GM18507 (cell line): ENCODE results near the gene VTCN1.

Experiments used
- DNase-seq: peaks from one replicate; pipeline ENCODE4 v3.0.0; 2011; ENCODE audit warnings: low read depth; ENCODE audit not compliant: insufficient read length; ENCODE audit errors: extremely low spot score
- FAIRE-seq: peaks from 2 replicates; lab custom pipeline; 2011; peaks lifted over from hg19 to GRCh38; lab: Jason Lieb, UNC

The VTCN1 gene

GRCh38 chr1:117213046-117213445 lies 2.3 kb upstream of the VTCN1 start:
- DNase-seq: no peak
- FAIRE-seq: no peak

DNA sequence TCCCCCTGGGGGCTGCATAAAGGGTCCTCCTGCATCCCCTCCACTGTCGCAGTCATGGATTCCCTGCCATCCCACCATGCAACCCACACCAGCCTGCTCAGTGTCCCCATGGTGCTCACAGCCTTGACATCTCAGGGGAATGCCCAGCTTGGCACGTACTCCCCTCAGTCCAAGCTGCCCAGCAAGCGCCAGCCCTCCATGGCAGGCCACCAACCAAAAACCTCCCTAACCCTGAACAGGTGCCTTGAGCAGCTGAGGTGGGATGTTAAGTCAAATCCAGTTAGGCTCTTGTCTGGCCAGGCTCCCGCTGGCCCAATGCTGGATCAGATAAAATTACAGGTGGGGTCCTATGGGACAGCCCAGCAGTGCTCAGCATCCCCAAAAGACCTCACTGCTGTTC lies 341 bp downstream of the VTCN1 start:
- no peak for FAIRE-seq
- no peak for DNase-seq

DNA sequence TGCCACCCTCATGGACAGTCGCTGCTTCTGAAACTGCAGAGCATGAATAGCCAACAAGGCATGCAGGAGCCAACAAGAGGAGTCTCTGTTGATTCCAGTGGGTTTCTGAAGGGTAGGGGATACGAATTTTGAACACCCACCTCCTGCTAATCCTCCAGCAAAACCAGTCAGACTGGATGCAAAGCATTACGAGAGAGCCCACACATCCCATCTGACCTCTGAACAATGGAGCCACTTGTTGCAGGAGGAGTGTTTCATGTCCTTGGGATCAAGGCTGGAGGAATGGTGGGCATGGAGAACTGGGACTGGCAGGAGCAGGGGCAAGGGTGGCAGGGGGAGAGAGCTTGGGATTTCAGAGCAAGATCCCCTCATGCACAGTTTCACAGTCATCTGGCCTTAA lies 1.6 kb downstream of the VTCN1 start:
- no peak for DNase-seq

GRCh38 chr1:117208580-117208979 lies 2.1 kb downstream of the VTCN1 start:
- DNase-seq (no peak), FAIRE-seq (no peak)

More for the DNA sequence above, 1.6 kb downstream of the VTCN1 start:
- no peak for FAIRE-seq

DNA sequence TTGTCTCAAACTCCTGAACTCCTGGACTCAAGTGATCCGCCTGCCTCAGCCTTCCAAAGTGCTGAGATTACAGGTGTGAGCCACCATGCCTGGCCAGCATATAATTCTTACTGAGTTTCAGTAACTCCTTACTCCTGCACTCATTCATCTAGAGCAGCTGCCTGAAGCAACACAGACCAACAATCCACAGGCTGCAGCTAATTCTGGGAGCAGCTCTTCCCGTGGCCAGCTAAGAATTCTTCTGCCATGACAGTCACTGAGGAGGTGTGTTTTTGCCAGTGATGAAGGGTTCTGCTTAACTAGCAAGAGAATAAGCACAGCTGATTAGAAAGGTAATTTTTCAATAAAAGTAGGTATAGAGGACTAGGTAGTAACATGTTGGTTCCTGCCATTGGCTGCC lies 5.4 kb downstream of the VTCN1 start:
- FAIRE-seq (no peak), DNase-seq (no peak)

DNA sequence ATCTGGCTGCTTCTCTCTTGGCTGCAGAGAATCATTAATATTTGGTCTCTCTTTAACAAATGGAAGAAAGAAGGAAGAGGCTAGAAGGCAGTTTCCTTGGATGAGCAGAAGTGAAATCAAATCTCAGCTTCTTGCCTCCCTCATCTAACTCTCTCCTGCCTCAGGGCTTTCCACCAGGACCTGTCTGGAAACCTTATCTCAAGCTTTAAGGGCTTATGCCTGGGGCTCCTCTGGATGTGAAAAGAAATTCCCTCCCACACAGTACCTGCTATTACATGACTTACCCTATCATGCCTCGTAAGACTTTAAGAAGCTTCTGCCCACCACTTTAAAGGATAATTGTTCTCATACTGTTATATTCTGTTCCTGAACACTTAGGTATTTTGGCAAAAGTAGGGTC lies 8.9 kb downstream of the VTCN1 start:
- FAIRE-seq (no peak), DNase-seq (no peak)

GRCh38 chr1:117198097-117198496 lies 12.6 kb downstream of the VTCN1 start:
- no peak for DNase-seq
- no peak for FAIRE-seq

GRCh38 chr1:117189726-117190125 lies 21.0 kb downstream of the VTCN1 start:
- FAIRE-seq: no peak

DNA sequence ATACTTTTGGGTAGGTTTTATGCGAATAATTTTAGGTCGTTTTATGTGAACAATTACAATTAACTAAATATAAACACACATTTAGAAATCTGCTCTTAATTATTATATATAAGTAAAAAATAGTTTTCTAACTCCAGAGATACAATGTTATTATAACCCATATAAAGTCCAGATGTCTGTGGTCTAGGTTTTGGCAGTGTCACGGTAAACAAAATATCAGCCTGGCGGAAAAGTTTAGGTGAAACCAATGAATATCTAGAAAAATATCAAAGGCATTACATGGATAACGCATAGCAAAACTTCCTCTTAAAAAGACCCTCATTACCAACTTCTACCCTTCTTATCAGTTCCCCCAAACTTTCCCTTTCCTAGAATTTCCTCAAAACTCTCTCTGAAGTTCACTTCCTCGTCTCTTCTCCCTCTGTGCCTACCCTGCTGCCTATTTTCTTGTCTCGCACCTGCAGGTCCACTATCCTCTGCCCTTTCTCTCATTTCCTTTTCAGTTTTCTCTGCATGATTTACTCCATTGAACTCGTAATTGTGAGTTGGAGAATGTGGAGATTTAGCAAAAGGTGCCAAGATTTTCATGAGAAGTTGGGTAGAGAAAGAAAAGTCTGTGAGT lies 21.8 kb downstream of the VTCN1 start:
- no peak for FAIRE-seq

More at GRCh38 chr1:117189726-117190125, 21.0 kb downstream of the VTCN1 start:
- DNase-seq: no peak

GRCh38 chr1:117188170-117188815 lies 22.4 kb downstream of the VTCN1 start:
- FAIRE-seq (no peak), DNase-seq (no peak)

More for the DNA sequence above, 21.8 kb downstream of the VTCN1 start:
- DNase-seq: no peak

DNA sequence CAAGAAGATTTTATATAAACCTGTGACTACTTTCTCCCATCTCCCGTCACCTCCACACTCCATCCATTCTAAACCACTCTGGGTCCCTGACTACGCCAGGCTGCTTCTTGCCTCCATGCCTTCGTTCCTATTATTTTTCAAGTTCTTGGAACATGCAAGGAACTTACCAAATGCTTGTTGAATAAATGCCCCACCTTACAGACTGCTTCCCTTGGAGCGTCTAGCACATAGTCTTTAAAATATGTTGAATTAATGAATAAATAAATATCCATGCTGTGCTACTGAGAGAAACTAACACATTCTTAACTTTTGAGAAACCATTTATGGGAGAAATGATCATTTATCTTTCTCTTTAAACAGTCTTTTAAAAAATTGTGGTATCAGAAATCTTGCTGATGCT lies 27.6 kb downstream of the VTCN1 start:
- FAIRE-seq: no peak
- DNase-seq: no peak

GRCh38 chr1:117182319-117182718 lies 28.4 kb downstream of the VTCN1 start:
- DNase-seq: no peak
- FAIRE-seq: no peak

DNA sequence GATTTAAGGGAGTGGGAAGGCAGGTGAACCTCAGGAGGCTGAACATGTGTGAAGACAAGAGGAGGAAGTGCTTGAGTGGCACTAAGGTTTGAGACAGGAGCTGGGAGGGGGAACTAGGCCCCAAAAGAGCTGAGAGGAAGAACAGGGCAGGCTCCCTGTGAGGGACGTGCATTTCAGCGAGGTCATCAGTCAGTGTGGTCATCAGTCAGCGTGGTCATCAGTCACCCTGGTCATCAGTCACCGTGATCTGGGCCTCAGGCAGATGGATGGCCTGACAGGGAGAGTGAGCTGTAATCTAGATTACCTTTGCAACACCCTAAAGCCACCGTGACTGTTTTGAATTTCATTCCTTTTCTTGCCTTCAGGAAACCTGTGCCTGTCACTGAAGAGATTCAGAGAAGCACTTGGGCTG lies 29.1 kb downstream of the VTCN1 start:
- no peak for DNase-seq
- FAIRE-seq: no peak

DNA sequence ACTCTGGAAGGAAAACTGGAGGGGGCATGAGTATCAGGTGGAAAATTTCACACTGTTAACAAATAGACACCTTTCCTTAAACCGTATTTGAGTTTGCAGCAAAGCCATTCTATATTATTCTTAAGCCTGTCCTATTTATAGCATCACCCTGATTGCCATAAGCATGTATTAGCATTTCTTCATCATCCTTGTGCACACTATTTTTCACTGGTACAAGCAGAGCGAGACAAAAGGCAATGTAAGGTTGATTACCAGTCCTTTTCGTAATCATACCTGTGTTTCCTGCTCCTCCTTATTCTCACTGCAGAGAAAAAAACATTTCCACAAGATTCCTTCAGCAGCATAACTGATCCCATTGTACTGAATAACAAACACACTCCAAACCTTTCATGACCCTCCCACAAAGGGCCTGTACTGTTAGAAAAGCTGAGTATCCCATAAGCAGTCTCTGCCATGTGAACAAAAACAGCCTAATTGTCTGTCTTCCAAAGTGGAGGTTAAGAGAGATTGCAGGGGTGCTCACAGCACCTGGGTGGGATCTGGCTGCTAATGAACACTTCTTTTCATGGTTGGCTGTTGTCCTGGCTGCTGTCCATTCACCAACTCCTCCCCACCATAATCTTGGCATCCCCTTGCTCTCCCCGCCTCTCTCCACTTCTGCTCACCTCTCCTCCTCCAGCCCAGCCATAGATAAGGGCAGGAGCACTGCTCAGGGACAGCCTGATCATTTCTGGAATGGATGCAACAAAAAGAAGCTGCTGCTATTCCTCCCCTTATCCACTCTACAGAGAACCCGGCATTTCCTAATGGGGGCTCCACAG lies 30.4 kb downstream of the VTCN1 start:
- DNase-seq (no peak), FAIRE-seq (no peak)

DNA sequence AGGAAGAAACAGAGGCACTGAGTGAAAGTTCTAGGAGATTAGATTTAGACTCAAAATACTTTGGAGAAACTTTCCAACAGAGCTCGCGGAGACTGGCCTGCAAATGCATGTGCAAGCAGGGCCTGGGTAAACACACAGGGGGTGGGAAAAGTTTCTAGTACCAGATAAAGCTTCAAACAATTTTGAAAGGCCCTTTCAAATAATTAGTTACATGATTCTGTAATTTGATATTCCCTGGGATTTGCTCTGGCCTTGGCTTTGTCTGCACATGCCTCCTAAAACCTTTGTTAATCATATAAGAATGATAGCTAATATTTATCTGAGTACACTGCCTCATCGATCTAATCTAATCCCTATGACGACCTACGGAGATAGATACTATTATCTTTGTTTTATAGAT lies 31.3 kb downstream of the VTCN1 start:
- FAIRE-seq (no peak), DNase-seq (no peak)

- FAIRE-seq (no peak), DNase-seq (no peak)
Measured at GRCh38 chr1:117178756-117179155, 32.0 kb downstream of the VTCN1 start.

DNA sequence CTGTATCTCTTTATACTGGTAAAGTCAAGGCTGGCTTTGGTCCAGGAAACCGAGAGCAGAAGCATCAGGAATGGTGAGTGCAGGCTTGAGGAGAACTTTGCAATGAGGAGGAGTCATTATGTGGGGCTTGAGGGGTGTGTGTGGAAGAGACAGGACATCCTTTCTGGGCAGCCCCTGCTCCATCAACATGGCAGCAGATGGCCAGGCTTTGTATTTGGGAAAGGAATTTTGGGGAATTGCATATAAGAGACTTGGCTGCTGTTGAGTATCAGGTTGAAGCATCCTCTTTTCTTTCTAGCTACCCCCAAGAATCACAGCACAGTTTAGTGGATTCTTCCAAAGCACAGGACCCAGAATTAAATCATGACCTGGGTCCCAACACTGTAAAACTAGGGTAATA lies 33.4 kb downstream of the VTCN1 start:
- FAIRE-seq: no peak
- DNase-seq: no peak

DNA sequence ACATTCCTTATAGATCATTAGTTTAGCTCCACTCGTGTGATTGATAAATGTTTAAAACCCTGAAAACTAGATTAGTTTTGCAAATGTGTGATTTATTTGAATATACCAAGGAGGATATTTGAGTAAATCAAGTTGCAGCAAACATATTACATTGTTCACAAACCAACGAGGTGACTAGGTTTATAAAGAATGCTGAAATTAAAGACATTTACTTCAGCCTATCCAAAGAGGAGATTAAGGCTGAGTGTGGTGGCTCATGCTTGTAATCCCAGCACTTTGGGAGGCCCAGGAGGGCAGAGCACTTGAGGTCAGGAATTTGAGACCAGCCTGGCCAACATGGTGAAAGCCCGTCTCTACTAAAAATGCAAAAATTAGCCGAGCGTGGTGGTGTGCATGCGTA lies 34.1 kb downstream of the VTCN1 start:
- no peak for DNase-seq
- FAIRE-seq: no peak

- DNase-seq: no peak
- FAIRE-seq: no peak
Measured at GRCh38 chr1:117174851-117175250, 35.9 kb downstream of the VTCN1 start.

GRCh38 chr1:117173691-117174090 lies 37.0 kb downstream of the VTCN1 start:
- no peak for FAIRE-seq

DNA sequence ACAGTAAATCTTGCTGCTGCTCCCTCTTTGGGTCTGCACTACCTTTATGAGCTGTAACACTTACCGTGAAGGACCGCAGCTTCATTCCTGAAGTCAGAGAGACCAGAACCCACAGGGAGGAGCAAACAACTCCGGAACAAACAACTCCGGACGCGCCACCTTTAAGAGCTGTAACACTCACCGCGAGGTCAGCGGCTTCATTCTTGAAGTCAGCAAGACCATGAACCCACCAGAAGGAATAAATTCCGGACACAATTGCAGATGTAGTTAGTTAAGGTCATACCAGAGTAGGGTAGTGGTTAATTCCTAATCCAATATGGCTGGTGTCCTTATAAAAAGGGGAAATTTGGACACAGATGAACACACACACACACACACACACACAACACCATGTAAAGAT lies 37.7 kb downstream of the VTCN1 start:
- no peak for FAIRE-seq
- no peak for DNase-seq

More at GRCh38 chr1:117173691-117174090, 37.0 kb downstream of the VTCN1 start:
- DNase-seq: no peak
